Stimulated activated CD4-positive, alpha-beta T cell treated with anti-CD3 and anti-CD28 coated beads, TNF-alpha, amount 100 ng/mL, for 1 hour (primary cell): ENCODE measurements around the gene FGF12.

Source experiments
- DNase-seq, 3 donors: peaks; one replicate each; pipeline ENCODE4 v3.0.0-alpha.2; 2020; ENCODE audit warnings: low read depth in 3 of 3, low spot score in 1 of 3

The FGF12 gene

DNA sequence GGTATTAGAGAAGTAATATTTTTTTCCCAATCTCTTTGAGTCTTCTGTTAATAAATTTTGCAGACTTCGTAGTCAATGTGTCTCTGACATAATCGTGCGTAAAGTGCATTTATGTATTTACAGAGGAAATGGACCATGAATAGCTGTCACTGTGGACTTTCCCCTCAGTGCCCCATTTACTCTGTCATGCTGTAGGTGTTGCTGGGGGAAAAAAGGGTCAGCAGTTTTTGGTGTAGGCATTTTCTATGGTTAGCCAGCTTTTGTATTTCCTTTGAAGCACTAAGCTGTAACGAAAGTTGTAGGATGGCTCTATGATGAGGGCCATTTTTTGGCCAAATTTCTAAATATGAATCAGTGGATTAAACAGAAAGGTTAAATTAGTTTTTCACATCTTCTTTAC lies 598.4 kb downstream of the FGF12 start:
- DNase-seq = no peak

DNA sequence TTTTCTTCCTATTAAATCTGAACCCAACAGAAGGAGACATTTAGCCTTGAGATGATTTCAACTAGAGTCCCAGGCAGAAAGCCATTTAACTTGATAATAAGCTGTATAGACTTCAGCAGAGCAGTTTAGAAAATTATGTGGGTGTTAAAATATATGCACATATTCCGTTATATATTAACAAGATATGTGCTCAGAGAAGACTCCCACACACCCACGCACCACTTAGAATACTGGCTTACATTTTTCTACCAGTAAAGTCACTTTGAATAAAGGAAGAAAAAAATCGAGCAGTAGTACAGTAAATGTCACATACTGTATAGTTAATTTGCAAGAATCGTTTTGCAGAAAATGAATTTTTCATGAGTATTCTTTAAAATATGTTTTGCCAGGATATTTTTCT lies 599.3 kb downstream of the FGF12 start:
- no peak for DNase-seq

DNA sequence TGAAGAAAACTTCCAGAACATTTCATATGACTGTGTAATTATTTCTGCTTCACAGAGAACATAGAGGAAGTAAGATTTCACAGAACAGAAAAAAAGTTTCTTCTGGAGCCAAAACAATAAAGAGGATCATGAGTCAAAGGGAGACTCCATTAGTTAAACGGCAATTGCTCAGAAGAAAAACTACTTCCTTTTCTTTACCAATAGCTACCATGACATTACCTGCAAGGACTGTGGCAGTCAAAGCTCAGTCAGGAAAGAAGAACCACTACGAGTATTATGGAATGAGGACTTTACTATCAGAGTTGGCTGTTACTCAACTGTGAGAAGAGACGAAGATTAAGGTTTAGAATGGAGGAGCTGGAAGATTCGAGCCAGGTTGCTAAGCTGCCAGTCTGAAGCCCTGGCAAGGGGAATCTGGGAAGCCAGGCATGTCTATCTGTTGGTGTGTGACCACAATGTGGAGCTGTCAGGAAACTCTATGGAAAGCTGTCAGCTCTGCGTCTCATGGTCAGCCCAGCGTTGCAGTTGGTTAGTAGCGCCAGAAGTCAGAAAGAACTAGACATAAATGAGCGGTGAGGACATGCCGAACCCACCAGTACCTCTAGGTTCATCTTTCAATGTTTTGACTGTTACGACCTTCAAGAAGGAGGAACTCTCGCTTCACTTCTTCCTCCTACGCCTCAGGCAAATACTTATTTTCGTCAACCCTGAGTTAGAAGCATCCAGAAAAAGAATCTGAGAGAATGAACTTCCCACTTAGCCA lies 604.3 kb downstream of the FGF12 start:
- DNase-seq = no peak

DNA sequence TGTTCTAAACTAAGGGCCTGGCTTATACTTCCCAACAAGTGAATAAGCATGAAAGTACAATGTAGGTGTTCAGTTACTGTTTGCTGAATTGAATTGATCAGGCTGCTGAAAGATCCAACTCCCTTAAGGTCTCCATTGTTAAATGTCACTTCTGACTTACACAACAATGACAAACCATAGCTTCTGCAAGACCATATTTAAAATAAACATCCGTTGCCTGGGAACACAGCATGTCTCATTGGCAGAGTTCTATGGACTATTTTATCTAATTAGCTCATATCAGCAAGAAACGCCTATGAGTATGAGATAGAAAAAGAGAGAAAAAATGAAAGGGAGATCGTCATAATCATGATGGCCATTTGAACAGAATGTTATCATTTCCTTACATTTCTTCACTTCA lies 605.4 kb downstream of the FGF12 start:
- DNase-seq = no peak

DNA sequence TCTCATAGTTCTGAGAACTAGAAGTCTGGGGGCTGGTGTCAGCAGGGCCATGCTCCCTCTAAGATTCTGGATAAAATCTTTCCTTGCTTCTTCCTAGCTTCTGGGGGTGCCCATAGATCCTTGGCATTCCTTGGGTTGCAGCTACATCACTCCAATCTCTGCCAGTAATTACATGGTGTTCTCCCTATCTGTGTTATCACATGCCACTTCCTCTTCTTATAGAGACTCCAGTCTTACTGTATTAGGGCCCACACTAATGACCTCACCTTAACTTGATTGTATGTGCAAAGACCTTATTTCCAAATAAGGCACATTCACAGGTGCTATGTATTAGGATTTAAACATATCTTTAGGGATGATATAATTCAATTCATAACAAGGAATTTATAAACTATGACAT lies 618.5 kb downstream of the FGF12 start:
- DNase-seq = no peak

DNA sequence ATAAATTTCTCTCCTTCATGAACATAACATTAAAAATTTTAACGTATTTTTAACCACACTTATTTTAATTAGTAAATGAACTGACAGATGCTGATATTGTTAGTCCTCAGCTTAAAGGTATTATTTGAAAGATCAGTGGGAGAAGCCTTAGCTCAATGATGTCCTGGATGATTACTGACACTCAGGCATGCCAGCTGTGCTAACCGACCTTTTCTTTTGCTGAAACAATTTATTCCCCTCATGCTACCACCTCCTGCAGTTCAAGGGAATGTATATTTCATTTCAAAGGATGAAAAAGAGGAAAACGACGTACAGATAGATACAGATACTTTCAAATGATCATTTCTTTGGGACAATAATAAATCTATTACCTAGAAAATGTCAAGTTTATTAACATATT lies 620.8 kb downstream of the FGF12 start:
- no peak for DNase-seq

DNA sequence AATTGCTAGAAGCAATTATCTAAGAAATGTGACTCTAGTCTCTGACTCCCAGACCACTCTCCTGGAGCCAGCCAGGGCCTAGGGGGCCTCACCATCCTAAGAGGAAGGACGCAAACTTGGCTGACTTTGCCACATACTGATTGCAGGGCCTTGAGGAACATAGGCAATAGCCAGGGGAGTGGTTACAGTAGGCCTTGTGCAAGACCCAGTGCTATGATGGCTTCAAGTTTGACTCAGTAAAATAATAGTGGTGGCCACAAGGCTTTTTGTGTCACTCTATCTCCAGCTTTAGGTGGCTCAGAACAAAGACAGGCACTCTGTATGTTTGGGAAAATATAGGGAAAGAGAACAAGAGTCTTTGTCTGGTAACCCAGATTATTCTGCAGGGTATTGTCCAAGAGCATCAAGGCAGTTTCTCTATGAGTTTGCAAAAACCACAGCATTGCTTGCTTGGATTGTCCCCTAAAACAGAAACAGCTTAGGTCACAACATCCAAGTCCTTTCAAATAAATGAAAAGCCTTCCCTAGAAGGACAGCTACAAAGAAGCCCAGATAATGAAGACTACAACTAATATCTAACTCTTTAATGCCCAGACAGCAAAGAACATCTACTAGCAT lies 634.8 kb downstream of the FGF12 start:
- no peak for DNase-seq

DNA sequence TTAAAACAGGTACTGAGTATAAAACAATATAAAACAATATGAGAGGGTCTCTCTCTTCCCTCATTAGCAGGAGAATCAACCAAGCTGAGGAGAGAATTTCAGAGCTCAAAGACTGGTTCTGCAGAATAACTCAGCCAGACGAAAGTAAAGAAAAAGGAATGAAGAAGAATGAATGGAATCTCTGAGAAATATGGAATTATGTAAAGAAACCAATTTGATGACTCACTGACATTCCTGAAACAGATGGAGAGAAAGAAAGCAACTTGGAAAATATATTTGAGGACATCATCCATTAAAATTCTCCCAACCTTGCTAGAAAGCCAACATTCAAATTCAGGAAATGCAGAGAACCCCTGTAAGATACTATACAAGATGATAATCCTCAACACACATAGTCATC lies 635.5 kb downstream of the FGF12 start:
- no peak for DNase-seq

DNA sequence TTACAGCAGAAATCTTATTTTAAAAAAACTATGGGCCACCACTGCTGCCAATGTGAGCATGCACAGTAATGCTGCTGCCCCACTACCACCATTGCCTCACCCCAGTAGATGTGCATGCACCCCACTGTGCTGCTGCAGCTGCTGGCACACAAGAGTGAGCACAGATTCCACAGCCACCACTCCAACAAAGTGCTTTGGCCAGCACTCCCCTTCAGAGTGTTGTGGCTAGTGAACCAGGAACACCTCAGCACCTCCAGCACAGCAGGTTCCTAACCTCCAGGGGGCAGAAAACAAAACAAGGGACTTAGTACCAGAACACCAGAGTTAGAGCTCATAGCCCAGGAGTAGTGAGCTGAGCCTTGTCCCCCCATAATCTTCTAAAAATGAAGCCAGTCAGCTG lies 636.8 kb downstream of the FGF12 start:
- no peak for DNase-seq
